K562 (cell line): ENCODE results near the gene RAPSN. TPM values are rescaled to one million over a fixed set of nuclear protein-coding genes. Genes with fewer than 3 reads are reported as not detected.
A peak's percentile ranks its signal among the peaks of the same experiment; 100 is the strongest.

Experiments
- ATAC-seq: fragments of 200-7000 bp; cut with Tn5 transposase; 3 replicates; pipeline ENCODE4 v1.9.1; 2020; ENCODE audit warnings: moderate library complexity
- BruUV-seq: library from RNA; stranded (reverse); fragments of 400-500 nt; replicated peaks from 2 replicates; lab custom pipeline; 2021; lab: Mats Ljungman, UMichigan
- CTCF ChIA-PET: fragments of 300-600 bp; formaldehyde crosslinking; extraction: SDS; loops from one replicate; lab custom pipeline; 2021; ENCODE audit warnings: low intra/inter-chr PET ratio; lab: Yijun Ruan, JAX
- POLR2A ChIA-PET: fragments of 300-600, 350-650 bp; sonication (Branson Sonifier 250); formaldehyde crosslinking; extraction: SDS; loops from one replicate; lab custom pipeline; 2021; ENCODE audit warnings: antibody characterized with exemption, inconsistent platforms; lab: Yijun Ruan, JAX
- DNase-seq, 4 experiments: peaks; one replicate each; pipeline versions ENCODE4 v3.0.0 to v3.0.0-alpha.2; 2011 to 2018; ENCODE audit warnings: low spot score in 3 of 4, mixed read lengths in 3 of 4; ENCODE audit errors: extremely low read depth in 1 of 4
- FAIRE-seq: peaks from 2 replicates; lab custom pipeline; 2011; peaks lifted over from hg19 to GRCh38; lab: Jason Lieb, UNC
- H2AFZ ChIP-seq: 2 replicates; pipeline ENCODE4 v1.6.0; 2011; ENCODE audit warnings: low read depth, low read length, control low read depth, inconsistent platforms
- H3K27ac ChIP-seq: fragments of 200-600 bp; 3 replicates; pipeline ENCODE4 v1.8.0; 2011; ENCODE audit warnings: low read depth, mild to moderate bottlenecking, control low read depth, inconsistent platforms, low read length, moderate library complexity, mixed read lengths; ENCODE audit errors: extremely low read depth
- H3K27me3 ChIP-seq, 2 experiments: fragments of 300-600 bp in 1 of 2; 2 replicates in 1 of 2; 3 replicates in 1 of 2; pipeline versions ENCODE4 v1.6.0 to v1.8.0; 2011; ENCODE audit warnings: inconsistent platforms in 2 of 2, low read length in 2 of 2, mild to moderate bottlenecking in 1 of 2, mixed read lengths in 1 of 2, moderate library complexity in 1 of 2; ENCODE audit not compliant: control insufficient read depth in 2 of 2, insufficient read depth in 2 of 2
- H3K36me3 ChIP-seq: fragments of 300-600 bp; 3 replicates; pipeline ENCODE4 v1.8.0; 2011; ENCODE audit warnings: mild to moderate bottlenecking, low read length, inconsistent platforms; ENCODE audit not compliant: control insufficient read depth, insufficient read depth
- H3K4me1 ChIP-seq, 2 experiments: fragments of 200-600 bp in 1 of 2; replicated peaks in 1 of 2; 2 replicates in 1 of 2; 3 replicates in 1 of 2; pipeline versions ENCODE4 v1.5.1 to v1.8.0; 2011; ENCODE audit warnings: inconsistent platforms in 2 of 2, low read length in 2 of 2, mild to moderate bottlenecking in 1 of 2, mixed read lengths in 1 of 2, moderate library complexity in 1 of 2; ENCODE audit not compliant: control insufficient read depth in 2 of 2, insufficient read depth in 2 of 2
- H3K4me2 ChIP-seq: 2 replicates; pipeline ENCODE4 v1.6.1; 2011; ENCODE audit warnings: low read length, control low read depth, inconsistent platforms, mixed read lengths; ENCODE audit not compliant: insufficient read depth
- H3K4me3 ChIP-seq: fragments of 200-600 bp; sonication (generic), shearing (Covaris generic); 2 replicates; pipeline ENCODE4 v1.5.1; 2016; ENCODE audit warnings: control low read depth, inconsistent platforms
- H3K79me2 ChIP-seq: fragments of 200-600 bp; 3 replicates; pipeline ENCODE4 v1.8.0; 2011; ENCODE audit warnings: low read length, inconsistent platforms; ENCODE audit not compliant: control insufficient read depth, insufficient read depth
- H3K9ac ChIP-seq, 2 experiments: 2 replicates each; pipeline versions ENCODE4 v1.6.0 to v1.6.1; 2011; ENCODE audit warnings: low read depth in 2 of 2, low read length in 2 of 2, control low read depth in 1 of 2, inconsistent platforms in 1 of 2, mild to moderate bottlenecking in 1 of 2, mixed read lengths in 1 of 2; ENCODE audit not compliant: insufficient read depth in 1 of 2
- H3K9me1 ChIP-seq: one replicate; pipeline ENCODE4 v1.6.0; 2011; ENCODE audit warnings: inconsistent platforms, mild to moderate bottlenecking, low read length, moderate library complexity; ENCODE audit not compliant: control insufficient read depth, insufficient read depth
- H3K9me3 ChIP-seq: replicated peaks from 2 replicates; pipeline ENCODE4 v1.5.1; 2011; ENCODE audit warnings: low read depth, low read length, inconsistent platforms; ENCODE audit not compliant: control insufficient read depth, insufficient read depth
- H4K20me1 ChIP-seq: replicated peaks from 2 replicates; pipeline ENCODE4 v1.6.1; 2011; ENCODE audit warnings: low read length, inconsistent platforms, mixed read lengths; ENCODE audit not compliant: control insufficient read depth, insufficient read depth
- ARNT ChIP-seq, 2 experiments: fragments of 450-650 bp; IDR thresholded peaks; 2 replicates each; pipeline ENCODE4 v1.6.1; 2016; ENCODE audit warnings: mild to moderate bottlenecking in 1 of 2
- C11orf30 ChIP-seq: fragments of 450-650 bp; IDR thresholded peaks from 2 replicates; pipeline ENCODE4 v1.6.1; 2016; ENCODE audit warnings: low read depth, mild to moderate bottlenecking
- EP300 ChIP-seq: IDR thresholded peaks from 2 replicates; pipeline ENCODE4 v1.6.1; 2012; ENCODE audit warnings: low read length, improper control_type of control experiment
- FOXM1 ChIP-seq, 2 experiments: fragments of 450-650 bp in 1 of 2; sonication (generic) in 1 of 2; formaldehyde crosslinking in 1 of 2; IDR thresholded peaks; 2 replicates each; pipeline versions ENCODE4 v1.6.1 to v1.9.0; 2017 to 2022; ENCODE audit warnings: low read depth in 2 of 2, mild to moderate bottlenecking in 2 of 2, missing genetic modification reagents in 1 of 2, moderate library complexity in 1 of 2
- HMBOX1 ChIP-seq: sonication (generic); IDR thresholded peaks from 2 replicates; pipeline ENCODE4 v1.6.1; 2016
- MAFK ChIP-seq: IDR thresholded peaks from 2 replicates; pipeline ENCODE4 v1.6.1; 2011; ENCODE audit warnings: low read length, improper control_type of control experiment
- STAG1 ChIP-seq: sonication (generic); formaldehyde crosslinking; IDR thresholded peaks from 2 replicates; pipeline ENCODE4 v1.5.0; 2020; ENCODE audit warnings: missing genetic modification reagents, borderline replicate concordance
- TCF7L2 ChIP-seq: fragments of 150-350 bp; IDR thresholded peaks from 2 replicates; pipeline ENCODE4 v1.6.1; 2016; ENCODE audit warnings: low read depth, mild to moderate bottlenecking, low read length, moderate library complexity
- TEAD1 ChIP-seq, 2 experiments: fragments of 450-650 bp in 1 of 2; sonication (generic) in 1 of 2; formaldehyde crosslinking; IDR thresholded peaks; 2 replicates each; pipeline versions ENCODE4 v1.4.0 to v1.8.0; 2020 to 2022; ENCODE audit warnings: mild to moderate bottlenecking in 2 of 2, missing genetic modification reagents in 1 of 2
- THAP12 ChIP-seq: fragments of 250-450 bp; sonication (Bioruptor Pico); IDR thresholded peaks from 2 replicates; pipeline ENCODE4 v1.9.0; 2021; ENCODE audit warnings: mild to moderate bottlenecking, inconsistent platforms
- VEZF1 ChIP-seq: fragments of 200-800 bp; sonication (Bioruptor generic); IDR thresholded peaks from 2 replicates; pipeline ENCODE4 v1.6.1; 2017; ENCODE audit warnings: missing genetic modification characterization, missing compliant biosample characterization
- ZNF212 ChIP-seq: fragments of 450-650 bp; formaldehyde crosslinking; IDR thresholded peaks from 2 replicates; pipeline ENCODE4 v1.4.0; 2020; ENCODE audit warnings: mild to moderate bottlenecking
- ZNF41 ChIP-seq: fragments of 250-450 bp; sonication (Bioruptor Pico); conservative IDR thresholded peaks from 2 replicates; pipeline ENCODE4 v1.4.0; 2020; ENCODE audit warnings: mild to moderate bottlenecking
- WGBS: fragments of 100-300 bp; shearing (Covaris generic); methylation state at CpG from one replicate; pipeline ENCODE4 v1.1.6; 2016; ENCODE audit warnings: low coverage, mixed read lengths; ENCODE audit not compliant: insufficient coverage; ENCODE audit errors: missing lambda C conversion rate; 5-methylcytosine and 5-hydroxymethylcytosine counted together
- in situ Hi-C: fragments of 300-500 bp; cut with MboI; formaldehyde crosslinking; loops from 4 replicates; pipeline ENCODE4 v1.15.0; 2018; ENCODE audit warnings: inconsistent platforms, mixed read lengths
- intact Hi-C: fragments of 100-400 bp; cut with micrococcal nuclease; formaldehyde crosslinking; loops from 2 replicates; pipeline ENCODE4 v1.14.2; 2022
- polyA plus RNA-seq, 8 experiments: library from polyadenylated mRNA; depleted of rRNA in 4 of 8; stranded (reverse) in 5 of 8; unstranded in 3 of 8; fragments of >200 nt; fragmentation: Nextera tagmentation in 2 of 8; fragmentation: Illumina TruSeq in 1 of 8; extraction: Ambion mirVana in 2 of 8; extraction: Trizol in 1 of 8; gene quantifications; 2 replicates each; pipeline versions ENCODE4 v1.2.1 to v1.2.3, GENCODE V29; 2011 to 2014; ENCODE audit warnings: inconsistent platforms in 1 of 8, missing spikeins in 1 of 8
- total RNA-seq, 7 experiments: library from RNA; depleted of rRNA in 6 of 7; stranded (reverse); fragments of >200 nt in 6 of 7; fragmentation: Illumina TruSeq in 2 of 7; extraction: Trizol in 2 of 7; gene quantifications; 2 replicates each; pipeline versions ENCODE4 v1.2.1 to v1.2.3, GENCODE V29; 2011 to 2021; ENCODE audit warnings: low replicate concordance in 1 of 7

The RAPSN gene
- total and polyA plus RNA-seq, 9 of the 15 experiments (the other 6 are each of a cell fraction or from before 2014, with no cell fraction given) = 0.06 to 0.11 TPM; not detected in 7

GRCh38 chr11:47406896-47407745, 41.8 kb downstream of the RAPSN start:
- H2AFZ ChIP-seq = peak overlapping the region; percentile 95
- DNase-seq = peak in 2 of 4 experiments; percentile 33 to 37
- peak overlapping the region; percentile 100 for H3K4me2 ChIP-seq
- H3K27me3 ChIP-seq = no peaks in the 10 kb centered on the region
- peak overlapping the region; percentile 90 to 96 for H3K9ac ChIP-seq
- H3K4me1 ChIP-seq = peaks cover 31 to 52% of the 10 kb centered on the region in 2 experiments
- peak; percentile 9; the same call in 2 of the 3 replicates for ATAC-seq
- peak overlapping the region; percentile 60 for H3K4me3 ChIP-seq
- H4K20me1 ChIP-seq = no peaks in the 10 kb centered on the region
- H3K9me1 ChIP-seq = no peaks in the 10 kb centered on the region
- no TSS peak for BruUV-seq
- H3K9me3 ChIP-seq = no peaks in the 10 kb centered on the region
- POLR2A ChIA-PET = interaction anchor here (0.6 to 3.3 kb wide), 6 partner anchors 10 to 1026 kb away, joined by 3 to 16 read pairs (median 4); partner anchors contain the start of genes MDK and SPI1
- in situ Hi-C loops (loop anchor here (5.0 kb wide), 1 partner anchor 35 kb away; no protein-coding TSS in a partner anchor), intact Hi-C loops (loop anchor here (10.0 kb wide), 1 partner anchor 52 kb away; the partner anchor contains the start of gene MYBPC3)
- peak; percentile 74 for FAIRE-seq
- WGBS = 36% methylated on average over 10 of the region's 12 CpGs
- no peaks in the 10 kb centered on the region for H3K36me3 ChIP-seq
- CTCF ChIA-PET = interaction anchor here (0.6 to 1.3 kb wide), 4 partner anchors 33 to 174 kb away, joined by 4 to 11 read pairs (median 4); no protein-coding TSS in a partner anchor
- peaks cover 7% of the 10 kb centered on the region; the same call in 2 of the 3 replicates for H3K79me2 ChIP-seq
- H3K27ac ChIP-seq = peak overlapping the region; percentile 98
- TF ChIP-seq TCF7L2 = no peak
- peak; percentile 71 for TF ChIP-seq MAFK
- TF ChIP-seq FOXM1 (IDR thresholded peaks at IDR 0.05; ENCODE audit: low read depth) = no peak
- TF ChIP-seq FOXM1 (CRISPR knock-in tag; IDR thresholded peaks at IDR 0.05; ENCODE audit: low read depth) = no peak
- TF ChIP-seq VEZF1 (CRISPR knock-in tag) = no peak
- TF ChIP-seq THAP12 (CRISPR knock-in tag) = no peak
- no peak for TF ChIP-seq ZNF212 (CRISPR knock-in tag)
- TF ChIP-seq STAG1 (CRISPR knock-in tag) = no peak
- TF ChIP-seq C11orf30 = peak; percentile 94
- TF ChIP-seq HMBOX1 = no peak
- peak in 1 of 2 experiments; percentile 58; a peak in 1 of 4 replicates for TF ChIP-seq TEAD1 (CRISPR knock-in tag; IDR thresholded peaks at IDR 0.05)
- no peak for TF ChIP-seq EP300
- TF ChIP-seq ZNF41 (CRISPR knock-in tag) = no peak
- TF ChIP-seq ARNT (IDR thresholded peaks at IDR 0.05) = 0 out of 4 replicates have a peak, but pooled peaks of 1 of the 2 experiments have one; percentile 22
